A549 (cell line): ENCODE results near the gene SPRR4.

Source experiments
- CEBPB ChIP-seq, 2 experiments: fragments of >200 bp in 1 of 2; sonication (Bioruptor Twin) in 1 of 2; formaldehyde crosslinking in 1 of 2; IDR thresholded peaks; 2 replicates each; pipeline ENCODE4 v1.6.1; 2012 to 2016
- CTCF ChIP-seq: fragments of >200 bp; sonication (Bioruptor Twin); formaldehyde crosslinking; IDR thresholded peaks from 3 replicates; pipeline ENCODE4 v1.5.1; 2016
- JUNB ChIP-seq: fragments of >200 bp; sonication (Bioruptor Twin); formaldehyde crosslinking; IDR thresholded peaks from 2 replicates; pipeline ENCODE4 v1.6.1; 2016
- MAX ChIP-seq: IDR thresholded peaks from 2 replicates; pipeline ENCODE4 v1.6.1; 2012
- MAZ ChIP-seq: fragments of 150-350 bp; IDR thresholded peaks from 2 replicates; pipeline ENCODE4 v1.6.1; 2014; ENCODE audit warnings: antibody characterized with exemption, low read depth, low read length, borderline replicate concordance

GRCh38 chr1:152957561-152957960 is 12.9 kb upstream of the SPRR4 start:
- TF ChIP-seq CTCF (no peak), CEBPB (IDR thresholded peaks at IDR 0.05) (no peak), MAX (no peak), MAZ (no peak), JUNB (no peak)
